HepG2 (cell line): ENCODE measurements around the gene POP7. TPM values are rescaled to one million over a fixed set of nuclear protein-coding genes. Genes with fewer than 3 reads are reported as not detected.

Experiments used
- ATAD3A ChIP-seq: sonication (generic); formaldehyde crosslinking; IDR thresholded peaks from 2 replicates; pipeline ENCODE4 v1.4.0; 2020; ENCODE audit warnings: missing genetic modification reagents
- EED ChIP-seq: sonication (generic); formaldehyde crosslinking; IDR thresholded peaks from 2 replicates; pipeline ENCODE4 v1.5.0; 2020; ENCODE audit warnings: mild to moderate bottlenecking, missing genetic modification reagents
- RFX1 ChIP-seq: fragments of 450-650 bp; IDR thresholded peaks from 2 replicates; pipeline ENCODE4 v1.6.1; 2017
- RXRA ChIP-seq: sonication (generic); formaldehyde crosslinking; IDR thresholded peaks from 2 replicates; pipeline ENCODE4 v1.5.1; 2020; ENCODE audit warnings: missing genetic modification reagents
- RXRB ChIP-seq: IDR thresholded peaks from 2 replicates; pipeline ENCODE4 v1.6.1; 2016; ENCODE audit warnings: borderline replicate concordance, missing genetic modification reagents, missing compliant biosample characterization
- SAP130 ChIP-seq: IDR thresholded peaks from 2 replicates; pipeline ENCODE4 v1.6.1; 2016; ENCODE audit warnings: low read depth
- YEATS2 ChIP-seq: sonication (generic); formaldehyde crosslinking; IDR thresholded peaks from 2 replicates; pipeline ENCODE4 v1.4.0; 2020; ENCODE audit warnings: missing genetic modification reagents, borderline replicate concordance
- ZFX ChIP-seq: sonication (generic); formaldehyde crosslinking; IDR thresholded peaks from 2 replicates; pipeline ENCODE4 v1.4.0; 2020; ENCODE audit warnings: mild to moderate bottlenecking, low read depth, missing genetic modification reagents, moderate library complexity
- ZNF343 ChIP-seq: sonication (generic); formaldehyde crosslinking; IDR thresholded peaks from 2 replicates; pipeline ENCODE4 v1.4.0; 2020; ENCODE audit warnings: mild to moderate bottlenecking, missing genetic modification reagents
- ZNF782 ChIP-seq: sonication (generic); formaldehyde crosslinking; IDR thresholded peaks from 2 replicates; pipeline ENCODE4 v1.4.0; 2020; ENCODE audit warnings: missing genetic modification reagents, mild to moderate bottlenecking, borderline replicate concordance
- ZNF788 ChIP-seq: sonication (generic); formaldehyde crosslinking; IDR thresholded peaks from 2 replicates; pipeline ENCODE4 v1.5.0; 2020; ENCODE audit warnings: mild to moderate bottlenecking, missing genetic modification reagents, borderline replicate concordance
- ZSCAN21 ChIP-seq: sonication (generic); formaldehyde crosslinking; IDR thresholded peaks from 2 replicates; pipeline ENCODE4 v1.8.0; 2022; ENCODE audit warnings: mild to moderate bottlenecking, missing genetic modification reagents, moderate library complexity, borderline replicate concordance
- polyA plus RNA-seq, 8 experiments: library from polyadenylated mRNA; depleted of rRNA in 3 of 8; stranded (reverse) in 7 of 8; unstranded in 1 of 8; fragments of >200 nt; fragmentation: Illumina TruSeq in 4 of 8; extraction: Trizol in 4 of 8; gene quantifications; 2 replicates each; pipeline versions ENCODE4 v1.2.1 to v1.2.3, GENCODE V29; 2011 to 2016; ENCODE audit warnings: low read depth in 4 of 8, missing spikeins in 1 of 8, mixed read lengths in 1 of 8; ENCODE audit not compliant: insufficient read depth in 1 of 8
- total RNA-seq, 5 experiments: library from RNA; depleted of rRNA; stranded (reverse); fragments of >200 nt; fragmentation: Illumina TruSeq; extraction: Trizol; gene quantifications; 2 replicates each; pipeline ENCODE4 v1.2.3, GENCODE V29; 2016; ENCODE audit warnings: low read depth in 1 of 5
- TF ChIP-seq, protein P1 (sequence below): sonication (generic); formaldehyde crosslinking; IDR thresholded peaks from 2 replicates; pipeline ENCODE4 v1.4.0; 2020; ENCODE audit warnings: missing genetic modification reagents, mild to moderate bottlenecking, borderline replicate concordance
- TF ChIP-seq, protein P2 (sequence below): sonication (generic); formaldehyde crosslinking; IDR thresholded peaks from 2 replicates; pipeline ENCODE4 v1.4.0; 2020; ENCODE audit warnings: missing genetic modification reagents, borderline replicate concordance
- TF ChIP-seq, protein P3 (sequence below): fragments of 450-650 bp; IDR thresholded peaks from 2 replicates; pipeline ENCODE4 v1.6.1; 2016
- TF ChIP-seq, protein P4 (sequence below): sonication (generic); formaldehyde crosslinking; IDR thresholded peaks from 2 replicates; pipeline ENCODE4 v1.9.0; 2021; ENCODE audit warnings: missing genetic modification reagents, borderline replicate concordance
- TF ChIP-seq, protein P5 (sequence below): sonication (generic); formaldehyde crosslinking; IDR thresholded peaks from 2 replicates; pipeline ENCODE4 v1.5.1; 2020; ENCODE audit warnings: missing genetic modification reagents, mild to moderate bottlenecking, borderline replicate concordance

Gene POP7
- total and polyA plus RNA-seq, 2 of the 13 experiments (the other 11 are each of a cell fraction or from before 2014, with no cell fraction given) = 63.9 to 91.1 TPM

DNA sequence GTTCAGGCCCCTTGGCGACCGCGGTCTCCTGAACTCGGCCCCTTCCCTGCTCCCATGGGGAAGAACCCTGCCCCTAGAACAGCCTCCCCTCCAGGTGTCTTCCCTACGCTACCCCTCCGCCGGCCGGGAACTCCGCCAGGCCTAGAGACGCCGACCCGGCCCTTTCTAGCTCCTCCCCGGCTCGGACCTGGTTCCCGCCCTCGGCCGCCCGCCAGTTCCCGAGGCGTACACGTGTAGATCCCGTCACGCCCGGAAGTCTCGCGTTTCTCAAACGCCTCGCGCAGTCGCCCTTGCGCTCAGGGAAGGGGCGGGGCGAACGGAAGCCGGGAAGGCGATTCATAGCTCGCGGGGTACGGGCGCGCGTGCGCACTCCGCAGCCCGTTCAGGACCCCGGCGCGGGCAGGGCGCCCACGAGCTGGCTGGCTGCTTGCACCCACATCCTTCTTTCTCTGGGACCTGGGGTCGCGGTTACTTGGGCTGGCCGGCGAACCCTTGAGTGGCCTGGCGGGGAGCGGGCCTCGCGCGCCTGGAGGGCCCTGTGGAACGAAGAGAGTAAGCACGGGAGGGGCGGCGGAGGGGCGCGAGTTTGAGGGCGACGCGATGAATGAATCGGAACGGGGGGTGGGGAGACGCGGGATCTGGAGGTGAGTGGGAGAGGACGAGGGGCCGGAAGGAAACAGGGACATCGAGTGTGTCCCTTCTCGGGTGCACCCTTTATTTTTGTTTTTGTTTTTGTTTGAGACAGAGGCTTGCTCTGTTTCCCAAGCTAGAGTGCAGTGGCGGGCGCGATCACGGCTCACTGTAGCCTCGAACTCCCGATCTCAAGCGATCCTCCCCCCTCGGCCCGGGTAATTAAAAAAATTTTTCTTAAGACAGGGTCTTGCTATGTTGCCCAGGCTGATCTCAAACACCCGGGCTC is at the start of gene POP7 (continued):
- TF ChIP-seq, protein P1, sequence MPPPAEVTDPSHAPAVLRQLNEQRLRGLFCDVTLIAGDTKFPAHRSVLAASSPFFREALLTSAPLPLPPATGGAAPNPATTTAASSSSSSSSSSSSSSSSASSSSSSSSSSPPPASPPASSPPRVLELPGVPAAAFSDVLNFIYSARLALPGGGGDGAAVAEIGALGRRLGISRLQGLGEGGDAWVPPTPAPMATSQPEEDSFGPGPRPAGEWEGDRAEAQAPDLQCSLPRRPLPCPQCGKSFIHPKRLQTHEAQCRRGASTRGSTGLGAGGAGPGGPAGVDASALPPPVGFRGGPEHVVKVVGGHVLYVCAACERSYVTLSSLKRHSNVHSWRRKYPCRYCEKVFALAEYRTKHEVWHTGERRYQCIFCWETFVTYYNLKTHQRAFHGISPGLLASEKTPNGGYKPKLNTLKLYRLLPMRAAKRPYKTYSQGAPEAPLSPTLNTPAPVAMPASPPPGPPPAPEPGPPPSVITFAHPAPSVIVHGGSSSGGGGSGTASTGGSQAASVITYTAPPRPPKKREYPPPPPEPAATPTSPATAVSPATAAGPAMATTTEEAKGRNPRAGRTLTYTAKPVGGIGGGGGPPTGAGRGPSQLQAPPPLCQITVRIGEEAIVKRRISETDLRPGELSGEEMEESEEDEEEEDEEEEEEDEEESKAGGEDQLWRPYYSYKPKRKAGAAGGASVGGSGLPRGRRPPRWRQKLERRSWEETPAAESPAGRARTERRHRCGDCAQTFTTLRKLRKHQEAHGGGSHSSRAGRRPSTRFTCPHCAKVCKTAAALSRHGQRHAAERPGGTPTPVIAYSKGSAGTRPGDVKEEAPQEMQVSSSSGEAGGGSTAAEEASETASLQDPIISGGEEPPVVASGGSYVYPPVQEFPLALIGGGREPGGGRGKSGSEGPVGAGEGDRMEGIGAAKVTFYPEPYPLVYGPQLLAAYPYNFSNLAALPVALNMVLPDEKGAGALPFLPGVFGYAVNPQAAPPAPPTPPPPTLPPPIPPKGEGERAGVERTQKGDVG = peak; percentile 90; the same call in 1 of the 2 replicates
- TF ChIP-seq ATAD3A = no peak
- TF ChIP-seq ZNF343 (CRISPR knock-in tag) = peak; percentile 89
- peak; percentile 97 for TF ChIP-seq YEATS2 (CRISPR knock-in tag)
- TF ChIP-seq, protein P2, sequence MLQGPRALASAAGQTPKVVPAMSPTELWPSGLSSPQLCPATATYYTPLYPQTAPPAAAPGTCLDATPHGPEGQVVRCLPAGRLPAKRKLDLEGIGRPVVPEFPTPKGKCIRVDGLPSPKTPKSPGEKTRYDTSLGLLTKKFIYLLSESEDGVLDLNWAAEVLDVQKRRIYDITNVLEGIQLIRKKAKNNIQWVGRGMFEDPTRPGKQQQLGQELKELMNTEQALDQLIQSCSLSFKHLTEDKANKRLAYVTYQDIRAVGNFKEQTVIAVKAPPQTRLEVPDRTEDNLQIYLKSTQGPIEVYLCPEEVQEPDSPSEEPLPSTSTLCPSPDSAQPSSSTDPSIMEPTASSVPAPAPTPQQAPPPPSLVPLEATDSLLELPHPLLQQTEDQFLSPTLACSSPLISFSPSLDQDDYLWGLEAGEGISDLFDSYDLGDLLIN (CRISPR knock-in tag) = no peak
- peak; percentile 59; the same call in 1 of the 2 replicates for TF ChIP-seq RXRB (CRISPR knock-in tag)
- TF ChIP-seq ZNF782 (CRISPR knock-in tag) = peak; percentile 96; the same call in 1 of the 2 replicates
- no peak; the same call in 1 of the 2 replicates for TF ChIP-seq ZNF788 (CRISPR knock-in tag)
- TF ChIP-seq RXRA = 0 out of 2 replicates have a peak, but pooled peaks have one; percentile 21
- TF ChIP-seq, protein P3, sequence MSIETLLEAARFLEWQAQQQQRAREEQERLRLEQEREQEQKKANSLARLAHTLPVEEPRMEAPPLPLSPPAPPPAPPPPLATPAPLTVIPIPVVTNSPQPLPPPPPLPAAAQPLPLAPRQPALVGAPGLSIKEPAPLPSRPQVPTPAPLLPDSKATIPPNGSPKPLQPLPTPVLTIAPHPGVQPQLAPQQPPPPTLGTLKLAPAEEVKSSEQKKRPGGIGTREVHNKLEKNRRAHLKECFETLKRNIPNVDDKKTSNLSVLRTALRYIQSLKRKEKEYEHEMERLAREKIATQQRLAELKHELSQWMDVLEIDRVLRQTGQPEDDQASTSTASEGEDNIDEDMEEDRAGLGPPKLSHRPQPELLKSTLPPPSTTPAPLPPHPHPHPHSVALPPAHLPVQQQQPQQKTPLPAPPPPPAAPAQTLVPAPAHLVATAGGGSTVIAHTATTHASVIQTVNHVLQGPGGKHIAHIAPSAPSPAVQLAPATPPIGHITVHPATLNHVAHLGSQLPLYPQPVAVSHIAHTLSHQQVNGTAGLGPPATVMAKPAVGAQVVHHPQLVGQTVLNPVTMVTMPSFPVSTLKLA = peak; percentile 82
- peak; percentile 56; the same call in 1 of the 2 replicates for TF ChIP-seq EED (CRISPR knock-in tag)
- TF ChIP-seq, protein P4, sequence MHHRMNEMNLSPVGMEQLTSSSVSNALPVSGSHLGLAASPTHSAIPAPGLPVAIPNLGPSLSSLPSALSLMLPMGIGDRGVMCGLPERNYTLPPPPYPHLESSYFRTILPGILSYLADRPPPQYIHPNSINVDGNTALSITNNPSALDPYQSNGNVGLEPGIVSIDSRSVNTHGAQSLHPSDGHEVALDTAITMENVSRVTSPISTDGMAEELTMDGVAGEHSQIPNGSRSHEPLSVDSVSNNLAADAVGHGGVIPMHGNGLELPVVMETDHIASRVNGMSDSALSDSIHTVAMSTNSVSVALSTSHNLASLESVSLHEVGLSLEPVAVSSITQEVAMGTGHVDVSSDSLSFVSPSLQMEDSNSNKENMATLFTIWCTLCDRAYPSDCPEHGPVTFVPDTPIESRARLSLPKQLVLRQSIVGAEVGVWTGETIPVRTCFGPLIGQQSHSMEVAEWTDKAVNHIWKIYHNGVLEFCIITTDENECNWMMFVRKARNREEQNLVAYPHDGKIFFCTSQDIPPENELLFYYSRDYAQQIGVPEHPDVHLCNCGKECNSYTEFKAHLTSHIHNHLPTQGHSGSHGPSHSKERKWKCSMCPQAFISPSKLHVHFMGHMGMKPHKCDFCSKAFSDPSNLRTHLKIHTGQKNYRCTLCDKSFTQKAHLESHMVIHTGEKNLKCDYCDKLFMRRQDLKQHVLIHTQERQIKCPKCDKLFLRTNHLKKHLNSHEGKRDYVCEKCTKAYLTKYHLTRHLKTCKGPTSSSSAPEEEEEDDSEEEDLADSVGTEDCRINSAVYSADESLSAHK = no peak
- TF ChIP-seq ZFX (CRISPR knock-in tag) = peak; percentile 97
- no peak for TF ChIP-seq RFX1
- TF ChIP-seq, protein P5, sequence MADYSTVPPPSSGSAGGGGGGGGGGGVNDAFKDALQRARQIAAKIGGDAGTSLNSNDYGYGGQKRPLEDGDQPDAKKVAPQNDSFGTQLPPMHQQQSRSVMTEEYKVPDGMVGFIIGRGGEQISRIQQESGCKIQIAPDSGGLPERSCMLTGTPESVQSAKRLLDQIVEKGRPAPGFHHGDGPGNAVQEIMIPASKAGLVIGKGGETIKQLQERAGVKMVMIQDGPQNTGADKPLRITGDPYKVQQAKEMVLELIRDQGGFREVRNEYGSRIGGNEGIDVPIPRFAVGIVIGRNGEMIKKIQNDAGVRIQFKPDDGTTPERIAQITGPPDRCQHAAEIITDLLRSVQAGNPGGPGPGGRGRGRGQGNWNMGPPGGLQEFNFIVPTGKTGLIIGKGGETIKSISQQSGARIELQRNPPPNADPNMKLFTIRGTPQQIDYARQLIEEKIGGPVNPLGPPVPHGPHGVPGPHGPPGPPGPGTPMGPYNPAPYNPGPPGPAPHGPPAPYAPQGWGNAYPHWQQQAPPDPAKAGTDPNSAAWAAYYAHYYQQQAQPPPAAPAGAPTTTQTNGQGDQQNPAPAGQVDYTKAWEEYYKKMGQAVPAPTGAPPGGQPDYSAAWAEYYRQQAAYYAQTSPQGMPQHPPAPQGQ (CRISPR knock-in tag) = no peak
- peak; percentile 93 for TF ChIP-seq SAP130 (CRISPR knock-in tag)
- TF ChIP-seq ZSCAN21 (CRISPR knock-in tag) = peak; percentile 72; the same call in 1 of the 2 replicates
